H1 (cell line): ENCODE data around the gene STAM. TPM values are rescaled to one million over a fixed set of nuclear protein-coding genes. Genes with fewer than 3 reads are reported as not detected.

ENCODE experiments used
- CTCF ChIA-PET: fragments of 300-600 bp; sonication (Branson Sonifier 250); formaldehyde crosslinking; loops from one replicate; lab custom pipeline; 2021; ENCODE audit not compliant: partially characterized antibody; lab: Charles Lee
- POLR2A ChIA-PET: fragments of 300-600 bp; sonication (Branson Sonifier 250); formaldehyde crosslinking; loops from one replicate; lab custom pipeline; 2021; ENCODE audit warnings: inconsistent platforms; ENCODE audit not compliant: partially characterized antibody; lab: Charles Lee
- DNase-seq, 2 experiments: peaks; one replicate each; pipeline versions ENCODE4 v3.0.0 to v3.0.0-alpha.2; 2010 to 2022; ENCODE audit warnings: low spot score in 2 of 2, low read depth in 1 of 2, mixed read lengths in 1 of 2
- FAIRE-seq: peaks from 2 replicates; lab custom pipeline; 2011; peaks lifted over from hg19 to GRCh38; lab: Jason Lieb, UNC
- H2AFZ ChIP-seq: 2 replicates; pipeline ENCODE4 v1.8.1; 2012; ENCODE audit warnings: low read length, inconsistent platforms
- H2AK5ac ChIP-seq: 2 replicates; pipeline ENCODE4 v1.6.1; 2013; ENCODE audit warnings: low read depth, low read length
- H2BK120ac ChIP-seq: replicated peaks from 2 replicates; pipeline ENCODE3; 2013; ENCODE audit warnings: low read depth, low read length, inconsistent platforms
- H2BK12ac ChIP-seq: 2 replicates; pipeline ENCODE4 v1.6.1; 2013; ENCODE audit warnings: low read depth, low read length
- H2BK15ac ChIP-seq: 2 replicates; pipeline ENCODE4 v1.6.1; 2013; ENCODE audit warnings: low read length
- H2BK20ac ChIP-seq: 2 replicates; pipeline ENCODE4 v1.6.1; 2013; ENCODE audit warnings: low read length
- H2BK5ac ChIP-seq: 2 replicates; pipeline ENCODE4 v1.6.1; 2013; ENCODE audit warnings: low read depth, low read length
- H3K14ac ChIP-seq: 2 replicates; pipeline ENCODE4 v1.6.1; 2013; ENCODE audit warnings: inconsistent platforms; ENCODE audit not compliant: insufficient read length
- H3K18ac ChIP-seq: 2 replicates; pipeline ENCODE4 v1.6.1; 2013; ENCODE audit warnings: low read length; ENCODE audit errors: extremely low read depth
- H3K23ac ChIP-seq: 2 replicates; pipeline ENCODE4 v1.6.1; 2013; ENCODE audit warnings: inconsistent platforms; ENCODE audit not compliant: insufficient read length
- H3K23me2 ChIP-seq: 2 replicates; pipeline ENCODE4 v1.6.1; 2013; ENCODE audit warnings: low read depth, low read length
- H3K27ac ChIP-seq: 2 replicates; pipeline ENCODE4 v1.6.1; 2011; ENCODE audit warnings: low read depth, low read length, inconsistent platforms
- H3K27me3 ChIP-seq, 4 experiments: replicated peaks in 1 of 4; 1 replicate in 1 of 4; 2 replicates in 3 of 4; pipeline versions ENCODE4 v1.6.1 to v1.8.1; 2011 to 2013; ENCODE audit warnings: low read length in 3 of 4, mild to moderate bottlenecking in 3 of 4, inconsistent platforms in 2 of 4, mixed read lengths in 2 of 4, moderate library complexity in 1 of 4; ENCODE audit not compliant: control insufficient read depth in 3 of 4, insufficient read depth in 3 of 4; ENCODE audit errors: extremely low read depth in 1 of 4
- H3K36me3 ChIP-seq, 4 experiments: 2 replicates each; pipeline versions ENCODE4 v1.6.1 to v1.8.1; 2011 to 2013; ENCODE audit warnings: mild to moderate bottlenecking in 4 of 4, low read length in 3 of 4, moderate library complexity in 2 of 4, control low read depth in 1 of 4, inconsistent platforms in 1 of 4; ENCODE audit not compliant: insufficient read depth in 4 of 4, control insufficient read depth in 2 of 4
- H3K4ac ChIP-seq: replicated peaks from 2 replicates; pipeline ENCODE3; 2013; ENCODE audit warnings: low read length, low read depth, mixed read lengths, inconsistent platforms; ENCODE audit not compliant: insufficient read length
- H3K4me1 ChIP-seq, 4 experiments: replicated peaks in 1 of 4; 1 replicate in 1 of 4; 2 replicates in 3 of 4; pipeline versions ENCODE4 v1.6.1 to v1.8.1; 2011 to 2013; ENCODE audit warnings: low read length in 3 of 4, inconsistent platforms in 2 of 4, mixed read lengths in 1 of 4; ENCODE audit not compliant: insufficient read depth in 4 of 4, control insufficient read depth in 3 of 4
- H3K4me2 ChIP-seq, 2 experiments: 2 replicates each; pipeline versions ENCODE4 v1.6.1 to v1.8.1; 2011 to 2013; ENCODE audit warnings: low read depth in 2 of 2, low read length in 2 of 2, control low read depth in 1 of 2, inconsistent platforms in 1 of 2, mild to moderate bottlenecking in 1 of 2; ENCODE audit not compliant: insufficient read depth in 1 of 2
- H3K4me3 ChIP-seq, 4 experiments: fragments of 200-600, 300-600 bp in 1 of 4; sonication (generic), shearing (Covaris generic), sonication (Bioruptor Twin) in 1 of 4; 2 replicates each; pipeline versions ENCODE4 v1.5.1 to v1.8.1; 2011 to 2016; ENCODE audit warnings: low read length in 4 of 4, low read depth in 3 of 4, control low read depth in 2 of 4, inconsistent platforms in 2 of 4, mild to moderate bottlenecking in 2 of 4, mixed read lengths in 1 of 4, moderate library complexity in 1 of 4; ENCODE audit not compliant: insufficient read depth in 2 of 4; ENCODE audit errors: extremely low read depth in 1 of 4
- H3K56ac ChIP-seq: replicated peaks from 2 replicates; pipeline ENCODE3; 2013; ENCODE audit warnings: low read depth, mild to moderate bottlenecking, mixed read lengths, low read length, inconsistent platforms; ENCODE audit not compliant: insufficient read length
- H3K79me1 ChIP-seq: 2 replicates; pipeline ENCODE4 v1.6.1; 2013; ENCODE audit warnings: low read depth, low read length, control low read depth
- H3K79me2 ChIP-seq, 2 experiments: 2 replicates each; pipeline versions ENCODE4 v1.6.1 to v1.8.1; 2012 to 2013; ENCODE audit warnings: low read length in 2 of 2, mild to moderate bottlenecking in 2 of 2, inconsistent platforms in 1 of 2; ENCODE audit not compliant: insufficient read depth in 2 of 2, control insufficient read depth in 1 of 2
- H3K9ac ChIP-seq, 4 experiments: replicated peaks in 1 of 4; 1 replicate in 1 of 4; 2 replicates in 3 of 4; pipeline versions ENCODE4 v1.6.1 to v1.8.1; 2011 to 2013; ENCODE audit warnings: low read depth in 3 of 4, low read length in 3 of 4, control low read depth in 2 of 4, mild to moderate bottlenecking in 2 of 4, moderate library complexity in 2 of 4, inconsistent platforms in 1 of 4; ENCODE audit errors: extremely low read depth in 1 of 4
- H3K9me3 ChIP-seq, 2 experiments: 2 replicates each; pipeline versions ENCODE4 v1.6.1 to v1.8.1; 2012 to 2013; ENCODE audit warnings: mild to moderate bottlenecking in 2 of 2, moderate library complexity in 2 of 2, control low read depth in 1 of 2, inconsistent platforms in 1 of 2, low read depth in 1 of 2, low read length in 1 of 2, mixed read lengths in 1 of 2; ENCODE audit not compliant: insufficient read depth in 2 of 2
- H4K20me1 ChIP-seq, 2 experiments: replicated peaks in 1 of 2; 2 replicates each; pipeline versions ENCODE3 to v1.8.1; 2011 to 2013; ENCODE audit warnings: inconsistent platforms in 2 of 2, low read length in 2 of 2, mild to moderate bottlenecking in 1 of 2; ENCODE audit not compliant: insufficient read depth in 2 of 2, control insufficient read depth in 1 of 2
- H4K5ac ChIP-seq: 2 replicates; pipeline ENCODE4 v1.6.1; 2013; ENCODE audit warnings: low read length, low read depth, mixed read lengths, inconsistent platforms; ENCODE audit not compliant: insufficient read length
- H4K8ac ChIP-seq: 2 replicates; pipeline ENCODE4 v1.8.0; 2013; ENCODE audit warnings: mild to moderate bottlenecking, moderate library complexity, low read length, inconsistent platforms; ENCODE audit not compliant: insufficient read depth; ENCODE audit errors: extremely low read depth
- H4K91ac ChIP-seq: replicated peaks from 2 replicates; pipeline ENCODE3; 2013; ENCODE audit warnings: low read length, mixed read lengths, inconsistent platforms; ENCODE audit not compliant: insufficient read length
- CBX5 ChIP-seq: fragments of 300-800, 300-1000 bp; sonication (generic); IDR thresholded peaks from 2 replicates; pipeline ENCODE4 v1.7.1; 2016; ENCODE audit warnings: antibody characterized with exemption, low read length, low read depth
- CREB1 ChIP-seq: IDR thresholded peaks from 2 replicates; pipeline ENCODE4 v1.6.1; 2012; ENCODE audit warnings: inconsistent platforms
- EGR1 ChIP-seq: IDR thresholded peaks from 2 replicates; pipeline ENCODE4 v1.6.1; 2011; ENCODE audit warnings: low read depth, low read length, borderline replicate concordance
- KDM4A ChIP-seq: IDR thresholded peaks from one replicate; pipeline ENCODE4 v1.7.1; 2012; ENCODE audit warnings: low read depth, mild to moderate bottlenecking, moderate library complexity, low read length, inconsistent platforms; ENCODE audit not compliant: severe bottlenecking
- MAX ChIP-seq: IDR thresholded peaks from 2 replicates; pipeline ENCODE4 v1.6.1; 2012; ENCODE audit warnings: inconsistent platforms
- NRF1 ChIP-seq: IDR thresholded peaks from 2 replicates; pipeline ENCODE4 v1.6.1; 2011; ENCODE audit warnings: mild to moderate bottlenecking, low read depth, low read length, improper control_type of control experiment
- PHF8 ChIP-seq: fragments of 200-600 bp; sonication (generic); conservative IDR thresholded peaks from 2 replicates; pipeline ENCODE4 v1.7.1; 2012; ENCODE audit warnings: low read depth, mild to moderate bottlenecking, inconsistent platforms, low read length, moderate library complexity
- RAD21 ChIP-seq, 2 experiments: IDR thresholded peaks in 1 of 2; conservative IDR thresholded peaks in 1 of 2; 2 replicates each; pipeline ENCODE4 v1.6.1; 2011; ENCODE audit warnings: low read depth in 2 of 2, low read length in 2 of 2, improper control_type of control experiment in 1 of 2, inconsistent platforms in 1 of 2, mild to moderate bottlenecking in 1 of 2, moderate library complexity in 1 of 2
- SAP30 ChIP-seq: fragments of 300-600 bp; sonication (generic); IDR thresholded peaks from 2 replicates; pipeline ENCODE4 v1.7.1; 2012; ENCODE audit warnings: low read length, moderate library complexity, mild to moderate bottlenecking, inconsistent platforms; ENCODE audit not compliant: insufficient read depth, insufficient replicate concordance
- TEAD4 ChIP-seq: IDR thresholded peaks from 2 replicates; pipeline ENCODE4 v1.6.1; 2012; ENCODE audit warnings: low read depth, low read length, inconsistent platforms, mixed read lengths
- USF2 ChIP-seq: IDR thresholded peaks from 2 replicates; pipeline ENCODE4 v1.6.1; 2011; ENCODE audit warnings: low read length, improper control_type of control experiment
- WGBS, 2 experiments: shearing (Covaris generic) in 1 of 2; methylation state at CpG; one replicate each; pipeline versions ENCODE4 v1.1.6 to v1.1.7; 2013 to 2015; ENCODE audit warnings: low lambda C conversion rate in 2 of 2, mixed read lengths in 2 of 2, inconsistent platforms in 1 of 2, low coverage in 1 of 2, missing lambda C conversion rate in 1 of 2; ENCODE audit not compliant: insufficient replicate concordance in 2 of 2, insufficient coverage in 1 of 2, insufficient read length in 1 of 2; ENCODE audit errors: extremely low coverage in 1 of 2, missing lambda C conversion rate in 1 of 2; 5-methylcytosine and 5-hydroxymethylcytosine counted together
- polyA plus RNA-seq, 7 experiments: library from polyadenylated mRNA; depleted of rRNA in 3 of 7; stranded (reverse) in 5 of 7; unstranded in 2 of 7; fragments of >200 nt in 5 of 7; fragments of 200-250 nt in 2 of 7; gene quantifications; 1 replicate in 5 of 7; 2 replicates in 1 of 7; 4 replicates in 1 of 7; pipeline versions ENCODE4 v1.2.1 to v1.2.3, GENCODE V29; 2011 to 2013; ENCODE audit warnings: missing spikeins in 2 of 7, mixed read lengths in 2 of 7
- total RNA-seq: library from RNA; stranded (reverse); fragmentation: NEBNext Ultra II Directional; extraction: Animal tissue kit (Norgen Biotek cat#: 25700); gene quantifications from 2 replicates; pipeline ENCODE4 v1.2.1, GENCODE V29; 2021

Gene STAM
- total and polyA plus RNA-seq, 2 of the 8 experiments (the other 6 are each of a cell fraction or from before 2014, with no cell fraction given), result 22.0 to 27.8 TPM

GRCh38 chr10:17624996-17625395 lies 19.0 kb upstream of the STAM start:
- Histone ChIP-seq H3K4me3 (no peak overlapping the region), H2BK12ac (no peak overlapping the region), H2BK20ac (no peak overlapping the region), H3K79me2 (no peaks in the 10 kb centered on the region), H4K20me1 (no peaks in the 10 kb centered on the region), H3K27ac (no peak overlapping the region), H3K56ac (no peak overlapping the region), H3K27me3 (no peaks in the 10 kb centered on the region), H4K91ac (no peak overlapping the region), H3K23ac (no peak overlapping the region), H3K14ac (no peak overlapping the region), H3K4me2 (no peak overlapping the region), H2BK120ac (no peak overlapping the region), H3K23me2 (no peaks in the 10 kb centered on the region), H3K79me1 (no peaks in the 10 kb centered on the region), H3K18ac (no peak overlapping the region), H3K4me1 (no peaks in the 10 kb centered on the region), H4K5ac (no peak overlapping the region), H3K36me3 (no peaks in the 10 kb centered on the region), H2AK5ac (no peak overlapping the region), H2BK15ac (no peak overlapping the region), H2BK5ac (no peak overlapping the region), H4K8ac (no peak overlapping the region), H3K4ac (no peak overlapping the region), H3K9ac (no peak overlapping the region), H2AFZ (no peak overlapping the region)
- FAIRE-seq (no peak), DNase-seq (no peak)
- ChIA-PET POLR2A (interaction anchor here (1.1 to 1.3 kb wide), 2 partner anchors 9 to 19 kb away, joined by 3 read pairs; partner anchors contain the start of gene STAM), CTCF (interaction anchor here (0.6 kb wide), 1 partner anchor 632 kb away, joined by 3 read pairs; no protein-coding TSS in a partner anchor)
- 91% methylated on average over 3 of the region's 3 CpGs; no CpG with 5 or more reads in 1 of the 2 experiments for WGBS, 2 experiments
- TF ChIP-seq KDM4A (no peak), CREB1 (no peak), MAX (no peak), EGR1 (no peak), SAP30 (no peak), RAD21 (IDR thresholded peaks at IDR 0.05 in 1 of 2, conservative IDR thresholded peaks at IDR 0.05 in 1 of 2; ENCODE audit: low read depth in 2 of 2, low read length in 2 of 2) (no peak), TEAD4 (no peak), PHF8 (no peak), CBX5 (no peak), USF2 (no peak), NRF1 (no peak)
- TF ChIP-seq, all 59 proteins: peak for 0
- H3K9me3 ChIP-seq, result peaks cover 0 to 4% of the 10 kb centered on the region in 2 experiments; a peak in 1 of 4 replicates
